EH (cell line): ENCODE data around the gene KRT3.
A peak's percentile ranks its signal among the peaks of the same experiment; 100 is the strongest.
"Not testable (repeated sequence)": the region's sequence is repeated elsewhere in the genome, so short reads cannot be mapped to it uniquely, and the experiment has no call there.

Experiments used
- DNase-seq: peaks from one replicate; pipeline ENCODE4 v3.0.0-alpha.2; 2015; ENCODE audit warnings: low read depth

KRT3 gene

GRCh38 chr12:52760623-52761022 is 35.3 kb downstream of the KRT3 start:
- no peak for DNase-seq

DNA sequence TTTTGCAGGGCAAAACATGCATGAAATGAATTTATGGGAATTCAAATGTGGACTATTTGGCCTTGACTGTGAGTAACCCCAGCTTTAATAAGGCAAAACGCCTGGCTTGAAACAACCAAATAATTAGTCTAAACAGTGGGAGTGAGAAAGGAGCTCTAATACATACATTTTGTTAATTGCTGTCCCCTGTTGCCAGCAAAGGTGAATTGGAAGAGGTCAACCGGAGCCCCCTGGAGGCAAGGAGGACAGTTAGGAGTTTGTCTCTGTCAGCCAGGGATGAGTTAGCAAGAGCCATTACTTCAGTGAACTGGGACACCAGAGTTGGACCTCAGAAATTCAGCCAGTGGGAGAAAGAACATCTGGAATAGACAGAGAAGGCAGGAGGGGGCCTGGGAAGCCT is 36.2 kb downstream of the KRT3 start:
- no peak for DNase-seq

DNA sequence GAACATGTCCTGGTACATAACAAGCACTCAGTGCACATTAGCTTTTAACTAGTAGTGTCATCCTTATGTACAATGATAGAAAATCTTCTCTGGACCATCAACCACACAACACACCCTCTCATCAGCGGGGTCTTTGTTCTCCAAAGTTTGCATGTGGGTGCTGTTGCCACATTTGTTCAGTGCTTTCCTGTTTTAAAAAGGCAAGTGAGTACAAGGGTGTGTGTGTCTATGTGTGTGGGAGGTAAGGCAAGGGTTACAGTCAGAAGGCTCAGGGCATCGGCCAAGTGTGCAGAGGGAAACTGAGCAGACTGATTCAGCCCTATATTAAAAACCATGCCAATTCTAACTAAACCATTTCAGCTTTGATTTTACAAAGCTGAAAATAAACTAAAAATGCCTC is 36.7 kb downstream of the KRT3 start:
- DNase-seq, result no peak

GRCh38 chr12:52757449-52758176 is 38.3 kb downstream of the KRT3 start:
- no peak for DNase-seq

DNA sequence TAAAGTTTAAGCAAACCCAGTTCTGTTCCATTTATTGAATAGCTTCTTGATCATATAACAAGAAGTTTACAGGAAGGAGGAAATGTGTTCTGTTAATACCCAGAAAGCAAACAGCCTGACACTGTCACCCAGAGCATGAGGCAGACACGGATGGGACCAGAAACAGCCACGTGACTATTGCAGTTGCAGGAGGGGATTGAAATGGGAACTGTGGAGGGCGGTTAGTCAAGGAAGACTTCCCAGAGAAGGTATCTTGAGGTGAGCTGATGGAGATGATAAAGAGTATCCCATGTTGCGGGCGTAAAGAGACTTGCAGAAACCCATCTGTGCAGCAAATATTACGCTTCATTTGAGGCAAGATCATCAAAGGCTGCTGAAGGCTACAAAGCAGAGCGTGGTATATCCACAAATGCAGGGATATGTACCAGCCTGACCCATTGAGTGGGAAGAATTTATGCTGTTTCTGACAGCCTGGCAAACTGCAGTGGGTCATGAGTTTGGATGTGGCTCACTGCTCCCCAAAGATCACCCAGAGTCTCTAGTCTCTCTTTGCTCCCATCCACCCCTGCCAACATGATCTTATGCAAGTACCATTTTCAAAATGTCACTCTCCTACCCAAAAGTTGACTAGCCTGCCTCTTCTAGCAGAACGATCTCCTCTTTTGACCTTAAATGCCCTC is 39.5 kb downstream of the KRT3 start:
- DNase-seq, result no peak

GRCh38 chr12:52755533-52755932 is 40.4 kb downstream of the KRT3 start:
- DNase-seq, result no peak

GRCh38 chr12:52754135-52754534 is 41.8 kb downstream of the KRT3 start:
- no peak for DNase-seq

DNA sequence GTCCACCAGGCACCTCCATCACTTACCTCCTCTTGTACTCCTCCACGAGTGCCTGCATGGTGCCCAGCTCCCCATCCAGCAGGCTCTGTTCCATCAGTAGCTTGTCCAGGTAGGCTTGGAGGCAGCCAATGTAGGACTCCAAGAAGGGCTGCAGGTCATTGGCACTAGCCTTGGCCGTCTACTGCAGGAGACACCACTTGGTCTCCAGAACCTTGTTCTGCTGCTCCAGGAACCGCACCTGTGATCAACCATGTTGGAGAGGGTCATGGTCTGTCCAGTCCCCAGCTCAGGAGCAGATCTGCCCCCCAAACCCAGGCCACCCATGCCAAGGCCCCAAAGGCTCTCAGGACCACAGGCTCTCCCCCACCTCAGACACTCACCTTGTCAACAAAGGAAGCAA is 42.6 kb downstream of the KRT3 start:
- DNase-seq, result no peak

- no peak for DNase-seq
These were observed 43.4 kb downstream of the KRT3 start for GRCh38 chr12:52752516-52752915.

DNA sequence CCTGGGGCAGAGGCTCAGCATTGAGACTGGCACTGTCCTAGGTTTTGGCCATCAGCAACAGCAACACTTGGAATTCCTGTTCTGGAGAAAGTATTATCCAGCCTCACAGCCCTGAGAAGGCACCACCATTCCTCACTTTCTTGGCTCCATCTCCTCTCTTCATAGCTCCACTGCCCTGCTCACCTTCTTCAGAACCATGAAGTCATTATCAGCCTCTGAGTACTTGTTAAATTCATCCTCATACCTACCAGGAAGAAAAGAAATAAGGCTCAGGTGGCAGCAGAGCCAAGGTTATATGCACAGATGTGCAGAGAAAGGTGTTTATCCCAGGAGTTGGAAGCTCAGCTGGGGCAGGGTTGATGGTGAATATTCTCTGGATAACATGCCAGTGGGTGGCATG is 44.1 kb downstream of the KRT3 start:
- DNase-seq, result no peak

DNA sequence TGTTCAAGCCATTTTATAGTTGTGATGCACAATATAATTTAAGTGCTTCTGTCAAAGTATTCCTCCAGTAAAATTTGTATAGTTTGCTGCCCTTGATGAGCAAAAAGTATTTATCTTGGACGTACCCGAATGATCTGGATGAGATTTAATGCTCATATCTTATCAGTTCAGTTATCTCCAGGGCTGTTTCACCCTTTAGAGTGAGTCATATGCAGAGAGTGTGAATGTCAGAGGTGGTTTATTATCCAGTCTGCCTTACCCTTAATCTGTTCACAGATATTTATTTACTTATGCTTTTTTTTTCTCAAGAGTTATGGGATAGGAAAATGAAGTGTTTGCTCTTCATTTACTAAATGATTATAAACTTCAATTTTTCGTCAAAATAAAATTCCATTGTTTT is 45.4 kb downstream of the KRT3 start:
- not testable (repeated sequence) for DNase-seq

GRCh38 chr12:52749827-52750226 is 46.1 kb downstream of the KRT3 start:
- DNase-seq, result no peak

DNA sequence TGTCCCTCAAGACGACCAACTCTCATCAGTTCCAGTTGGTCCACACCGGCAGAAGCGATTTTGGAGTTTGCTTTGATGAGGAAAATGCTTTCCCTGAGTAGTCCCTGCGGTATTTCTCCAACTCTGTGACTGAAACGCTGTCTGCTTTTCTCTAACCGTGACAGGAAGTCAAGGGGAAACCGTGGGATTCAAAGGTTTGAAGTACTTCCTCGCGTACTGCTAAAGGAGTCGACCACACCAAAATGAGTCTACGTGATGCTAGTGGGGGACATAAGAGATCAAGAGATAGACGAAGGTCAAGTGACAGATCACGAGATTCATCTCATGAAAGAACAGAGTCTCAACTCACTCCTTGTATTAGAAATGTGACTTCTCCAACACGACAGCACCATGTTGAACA is 47.3 kb downstream of the KRT3 start:
- no peak for DNase-seq

DNA sequence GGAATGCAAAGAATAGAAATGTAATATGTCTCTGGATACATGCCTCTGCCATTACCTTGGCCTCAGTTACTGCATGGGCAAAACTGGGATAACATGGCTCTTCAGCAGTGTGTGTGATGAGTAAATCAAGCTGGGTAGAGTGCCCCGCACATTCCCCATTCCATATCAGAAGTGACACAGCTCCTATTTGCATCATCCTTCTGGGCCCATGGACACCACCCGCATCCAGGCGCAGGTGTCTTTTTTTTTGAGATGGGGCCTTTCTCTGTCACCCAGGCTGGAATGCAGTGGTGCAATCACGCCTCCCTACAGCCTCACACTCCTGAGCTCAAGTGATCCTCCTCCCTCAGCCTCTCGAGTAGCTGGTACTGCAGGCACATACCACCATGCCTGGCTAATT is 50.4 kb downstream of the KRT3 start:
- DNase-seq, result no peak

- no peak for DNase-seq
These were observed 51.3 kb downstream of the KRT3 start for GRCh38 chr12:52744493-52745156.

DNA sequence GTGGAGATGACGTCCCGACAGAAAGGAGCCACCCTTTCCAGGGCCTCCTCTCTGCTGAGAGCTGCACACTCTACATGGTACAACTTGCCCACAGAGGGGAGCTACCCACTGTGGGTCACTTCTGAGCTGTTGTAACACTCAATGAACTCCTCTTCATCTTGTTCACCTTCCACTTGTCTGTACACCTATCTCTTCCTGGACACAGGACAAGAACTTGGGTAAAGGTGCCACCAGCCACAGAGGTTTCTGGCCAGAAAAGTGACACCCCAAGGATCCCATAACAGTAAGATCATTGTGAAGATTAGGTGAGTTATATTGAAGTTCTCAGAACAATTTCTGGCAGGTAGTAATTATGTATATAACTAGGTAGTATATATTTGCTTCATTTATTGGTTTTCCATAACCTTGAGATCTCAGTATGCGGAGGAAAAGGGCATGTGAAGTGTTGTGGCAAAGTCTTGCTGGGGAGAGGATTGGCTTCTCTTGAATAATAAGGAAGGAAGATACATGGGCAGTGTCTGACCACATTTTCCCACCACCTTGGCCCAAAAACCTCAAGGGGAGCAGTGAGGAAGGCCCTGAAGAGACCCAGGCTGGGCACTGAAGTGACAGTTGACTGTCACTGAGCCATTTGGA is 53.0 kb downstream of the KRT3 start:
- no peak for DNase-seq

- no peak for DNase-seq
These were observed 53.7 kb downstream of the KRT3 start for GRCh38 chr12:52742196-52742580.

DNA sequence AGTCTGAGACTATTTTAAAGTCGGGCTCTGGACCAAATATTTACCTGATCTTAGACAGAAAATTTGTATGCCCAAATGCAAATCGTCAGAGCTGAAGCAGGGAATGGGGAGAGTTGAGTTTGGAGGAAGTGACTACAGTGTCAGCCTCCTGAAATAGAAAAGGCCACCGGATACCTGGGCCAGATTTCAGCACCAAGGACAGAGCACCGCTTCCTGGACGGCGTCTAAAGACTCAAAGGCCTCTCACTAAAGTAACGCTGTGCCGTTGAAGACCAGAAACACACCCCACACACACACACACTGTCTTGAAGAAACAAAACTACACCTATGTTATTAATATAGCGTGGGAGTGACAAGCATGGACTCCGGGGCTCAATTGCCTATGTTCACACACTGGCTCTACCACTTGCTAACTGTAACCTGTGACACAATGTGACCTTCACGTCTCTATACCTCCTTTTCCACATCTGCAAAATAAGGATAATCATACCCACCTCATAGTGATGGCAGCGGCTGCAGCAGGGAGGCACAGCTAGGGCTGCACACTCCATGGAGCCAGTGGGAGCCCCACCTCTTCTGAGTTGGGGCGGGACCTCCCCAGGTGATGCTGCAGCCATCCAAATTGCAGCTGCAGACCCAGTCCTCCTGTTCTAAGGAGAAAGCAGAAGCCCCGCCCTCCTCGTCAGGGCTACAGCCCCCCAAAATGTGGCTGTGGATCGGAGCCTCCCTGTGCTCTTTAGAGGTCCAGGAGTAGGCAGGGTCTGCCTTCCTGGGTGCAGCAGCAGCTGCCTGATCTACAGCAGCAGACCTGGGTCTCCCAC is 54.3 kb downstream of the KRT3 start:
- DNase-seq, result peak; percentile 67

GRCh38 chr12:52740584-52740983 is 55.3 kb downstream of the KRT3 start:
- no peak for DNase-seq

DNA sequence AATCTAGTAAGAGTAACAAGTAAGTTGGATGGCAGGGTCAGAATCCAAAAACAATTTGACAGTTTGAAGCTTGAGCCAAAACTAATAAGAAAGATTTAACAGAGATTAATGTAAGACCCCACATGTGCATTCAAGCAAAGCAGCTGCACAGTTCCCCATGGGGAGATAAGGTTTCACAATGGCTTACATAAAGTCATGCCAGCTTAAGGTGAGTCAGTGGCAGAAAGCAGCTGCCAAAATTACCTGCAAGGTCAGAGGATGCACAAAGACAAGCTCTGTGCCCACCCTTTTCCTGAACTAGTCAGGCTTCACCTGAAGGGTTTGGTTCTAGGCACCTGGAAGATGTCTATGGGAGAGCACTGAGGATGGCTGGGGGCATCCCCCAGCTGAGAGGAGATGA is 56.0 kb downstream of the KRT3 start:
- DNase-seq, result no peak
